Neuronal stem cell (in vitro differentiated cells): Measurements from ENCODE around the gene TRIM21.
A peak's percentile ranks its signal among the peaks of the same experiment; 100 is the strongest.
"Not testable (repeated sequence)": the region's sequence is repeated elsewhere in the genome, so short reads cannot be mapped to it uniquely, and the experiment has no call there.

Experiments used
- DNase-seq: peaks from one replicate; pipeline ENCODE4 v3.0.0-alpha.2; 2013; ENCODE audit warnings: low spot score
- H2AFZ ChIP-seq: one replicate; pipeline ENCODE4 v1.6.1; 2013; ENCODE audit warnings: mild to moderate bottlenecking, low read length, inconsistent platforms
- H2AK5ac ChIP-seq: 2 replicates; pipeline ENCODE4 v1.6.1; 2013; ENCODE audit warnings: low read depth, mild to moderate bottlenecking, inconsistent platforms, low read length, moderate library complexity, mixed read lengths
- H2BK120ac ChIP-seq: 2 replicates; pipeline ENCODE4 v1.6.1; 2013; ENCODE audit warnings: low read depth, mild to moderate bottlenecking, inconsistent platforms, low read length, moderate library complexity, mixed read lengths
- H2BK12ac ChIP-seq: one replicate; pipeline ENCODE4 v1.6.1; 2013; ENCODE audit warnings: low read length, inconsistent platforms
- H2BK15ac ChIP-seq: 2 replicates; pipeline ENCODE4 v1.6.1; 2013; ENCODE audit warnings: mild to moderate bottlenecking, low read length, inconsistent platforms, mixed read lengths
- H2BK5ac ChIP-seq: one replicate; pipeline ENCODE4 v1.6.1; 2013; ENCODE audit warnings: inconsistent platforms, mild to moderate bottlenecking, low read length, moderate library complexity
- H3K14ac ChIP-seq: one replicate; pipeline ENCODE4 v1.6.1; 2013; ENCODE audit warnings: low read length, inconsistent platforms
- H3K18ac ChIP-seq: 2 replicates; pipeline ENCODE4 v1.6.1; 2013; ENCODE audit warnings: low read length, inconsistent platforms
- H3K23ac ChIP-seq: 2 replicates; pipeline ENCODE4 v1.6.1; 2013; ENCODE audit warnings: low read depth, mild to moderate bottlenecking, mixed read lengths, low read length, inconsistent platforms; ENCODE audit not compliant: poor library complexity
- H3K27ac ChIP-seq: replicated peaks from 3 replicates; pipeline ENCODE4 v1.5.1; 2013; ENCODE audit warnings: low read length, inconsistent platforms
- H3K27me3 ChIP-seq, 3 experiments: 2 replicates each; pipeline ENCODE4 v1.6.1; 2013; ENCODE audit warnings: low read length in 3 of 3, mild to moderate bottlenecking in 2 of 3, inconsistent platforms in 1 of 3, low read depth in 1 of 3, mixed read lengths in 1 of 3, moderate library complexity in 1 of 3; ENCODE audit not compliant: control insufficient read depth in 3 of 3, insufficient read depth in 3 of 3
- H3K36me3 ChIP-seq, 2 donors: replicated peaks in 1 of 2; 2 replicates each; pipeline ENCODE4 v1.6.1; 2013; ENCODE audit warnings: low read length in 2 of 2; ENCODE audit not compliant: control insufficient read depth in 2 of 2, insufficient read depth in 2 of 2
- H3K4ac ChIP-seq: 2 replicates; pipeline ENCODE4 v1.6.1; 2013; ENCODE audit warnings: inconsistent platforms, mild to moderate bottlenecking, low read length, moderate library complexity
- H3K4me1 ChIP-seq, 2 donors: 1 replicate in 1 of 2; 2 replicates in 1 of 2; pipeline ENCODE4 v1.6.1; 2013; ENCODE audit warnings: low read length in 2 of 2, low read depth in 1 of 2; ENCODE audit not compliant: control insufficient read depth in 2 of 2, insufficient read depth in 1 of 2
- H3K4me2 ChIP-seq: one replicate; pipeline ENCODE4 v1.6.1; 2013; ENCODE audit warnings: mild to moderate bottlenecking, low read length, inconsistent platforms; ENCODE audit not compliant: insufficient read depth, poor library complexity, severe bottlenecking
- H3K4me3 ChIP-seq, 2 donors: 2 replicates each; pipeline ENCODE4 v1.5.1; 2013; ENCODE audit warnings: low read length in 2 of 2, mild to moderate bottlenecking in 2 of 2, inconsistent platforms in 1 of 2, moderate library complexity in 1 of 2
- H3K79me1 ChIP-seq: one replicate; pipeline ENCODE4 v1.6.1; 2013; ENCODE audit warnings: low read depth, mild to moderate bottlenecking, inconsistent platforms, low read length, moderate library complexity
- H3K9ac ChIP-seq: one replicate; pipeline ENCODE4 v1.6.1; 2013; ENCODE audit warnings: mild to moderate bottlenecking, low read depth, low read length, inconsistent platforms; ENCODE audit not compliant: poor library complexity
- H3K9me3 ChIP-seq, 2 donors: replicated peaks in 1 of 2; 2 replicates each; pipeline versions ENCODE3 to v1.6.1; 2013; ENCODE audit warnings: low read length in 2 of 2, mild to moderate bottlenecking in 2 of 2, inconsistent platforms in 1 of 2, low read depth in 1 of 2, mixed read lengths in 1 of 2, moderate library complexity in 1 of 2; ENCODE audit not compliant: control insufficient read depth in 2 of 2, insufficient read depth in 1 of 2
- H4K8ac ChIP-seq: one replicate; pipeline ENCODE4 v1.6.1; 2013; ENCODE audit warnings: low read depth, mild to moderate bottlenecking, inconsistent platforms, low read length, moderate library complexity
- H4K91ac ChIP-seq: one replicate; pipeline ENCODE4 v1.6.1; 2013; ENCODE audit warnings: low read length, low read depth, mild to moderate bottlenecking, inconsistent platforms; ENCODE audit not compliant: poor library complexity
- WGBS, 2 donors: extraction: QIAGEN DNeasy Blood & Tissue Kit; methylation state at CpG; one replicate each; pipeline ENCODE4 v1.1.7; 2013; ENCODE audit warnings: missing lambda C conversion rate in 2 of 2, mixed read lengths in 1 of 2; ENCODE audit not compliant: insufficient read length in 2 of 2, insufficient replicate concordance in 1 of 2; ENCODE audit errors: extremely low coverage in 2 of 2; 5-methylcytosine and 5-hydroxymethylcytosine counted together

Gene TRIM21

GRCh38 chr11:4406206-4406605, 12.7 kb upstream of the TRIM21 start:
- no CpG with 5 or more reads among the region's 6 CpGs for WGBS, 2 donors
- H3K27me3 ChIP-seq, H3K9me3 ChIP-seq: not testable (repeated sequence)

GRCh38 chr11:4393858-4394223, 339 bp upstream of the TRIM21 start:
- Histone ChIP-seq H2BK5ac (no peak overlapping the region), H2AK5ac (no peak overlapping the region), H3K4me1 (no peaks in the 10 kb centered on the region), H3K9me3 (no peaks in the 10 kb centered on the region), H2AFZ (peak overlapping the region; percentile 98), H4K8ac (no peak overlapping the region), H3K36me3 (peaks cover 3 to 14% of the 10 kb centered on the region in 2 donors), H3K27ac (no peak overlapping the region), H3K18ac (no peak overlapping the region), H3K79me1 (no peaks in the 10 kb centered on the region), H3K4me2 (peak overlapping the region; percentile 46), H2BK12ac (no peak overlapping the region), H3K27me3 (no peaks in the 10 kb centered on the region), H4K91ac (no peak overlapping the region), H2BK120ac (no peak overlapping the region), H3K9ac (no peak overlapping the region), H3K14ac (no peak overlapping the region), H3K4ac (no peak overlapping the region), H3K4me3 (peak overlapping the region in 1 of 2 donors; percentile 68), H3K23ac (no peak overlapping the region), H2BK15ac (no peak overlapping the region)
- no peak for DNase-seq
- WGBS, 2 donors = no CpG with 5 or more reads among the region's 11 CpGs

More at GRCh38 chr11:4406206-4406605, 12.7 kb upstream of the TRIM21 start:
- not testable (repeated sequence) for H3K4me3 ChIP-seq, H3K27ac ChIP-seq, H3K4ac ChIP-seq, DNase-seq, H3K9ac ChIP-seq, H3K18ac ChIP-seq, H3K14ac ChIP-seq, H3K4me1 ChIP-seq, H2AK5ac ChIP-seq, H3K23ac ChIP-seq, H2BK15ac ChIP-seq, H2BK120ac ChIP-seq, H2AFZ ChIP-seq, H3K4me2 ChIP-seq, H4K91ac ChIP-seq, H4K8ac ChIP-seq, H2BK5ac ChIP-seq, H3K79me1 ChIP-seq, H2BK12ac ChIP-seq, H3K36me3 ChIP-seq

GRCh38 chr11:4388221-4388620, 5.3 kb downstream of the TRIM21 start:
- H3K79me1 ChIP-seq = no peaks in the 10 kb centered on the region
- H2BK12ac ChIP-seq = no peak overlapping the region
- H3K9ac ChIP-seq = no peak overlapping the region
- no peak overlapping the region for H3K14ac ChIP-seq
- no peak overlapping the region for H3K4me2 ChIP-seq
- WGBS, 2 donors = no CpG with 5 or more reads among the region's 2 CpGs
- no peak for DNase-seq
- H3K4me3 ChIP-seq = no peak overlapping the region
- no peak overlapping the region for H3K4ac ChIP-seq
- no peak overlapping the region for H3K27ac ChIP-seq
- H3K27me3 ChIP-seq = no peaks in the 10 kb centered on the region
- H4K8ac ChIP-seq = no peak overlapping the region
- no peak overlapping the region for H4K91ac ChIP-seq
- no peak overlapping the region for H3K23ac ChIP-seq
- H2BK120ac ChIP-seq = no peak overlapping the region
- no peaks in the 10 kb centered on the region for H3K4me1 ChIP-seq
- H3K36me3 ChIP-seq = peaks cover 6 to 52% of the 10 kb centered on the region in 2 donors
- H3K18ac ChIP-seq = no peak overlapping the region
- H3K9me3 ChIP-seq = no peaks in the 10 kb centered on the region
- H2AK5ac ChIP-seq = no peak overlapping the region
- no peak overlapping the region for H2AFZ ChIP-seq
- no peak overlapping the region for H2BK15ac ChIP-seq
- H2BK5ac ChIP-seq = no peak overlapping the region

GRCh38 chr11:4385978-4386740, 7.3 kb downstream of the TRIM21 start:
- H3K18ac ChIP-seq = no peak overlapping the region
- H3K9me3 ChIP-seq = no peaks in the 10 kb centered on the region
- no peak overlapping the region for H2BK5ac ChIP-seq
- H2AFZ ChIP-seq = no peak overlapping the region
- no peak overlapping the region for H4K8ac ChIP-seq
- no peak overlapping the region for H3K23ac ChIP-seq
- H3K4me1 ChIP-seq = no peaks in the 10 kb centered on the region
- no peaks in the 10 kb centered on the region for H3K27me3 ChIP-seq
- no peak overlapping the region for H4K91ac ChIP-seq
- H2BK120ac ChIP-seq = no peak overlapping the region
- H3K36me3 ChIP-seq = peaks cover 6 to 52% of the 10 kb centered on the region in 2 donors
- H2BK12ac ChIP-seq = no peak overlapping the region
- no peak overlapping the region for H3K27ac ChIP-seq
- no peak overlapping the region for H3K4me2 ChIP-seq
- H2BK15ac ChIP-seq = no peak overlapping the region
- H3K79me1 ChIP-seq = no peaks in the 10 kb centered on the region
- no peak overlapping the region for H3K4me3 ChIP-seq
- H3K4ac ChIP-seq = no peak overlapping the region
- DNase-seq = no peak
- WGBS, 2 donors = no CpG with 5 or more reads among the region's 3 CpGs
- H2AK5ac ChIP-seq = no peak overlapping the region
- H3K14ac ChIP-seq = no peak overlapping the region
- no peak overlapping the region for H3K9ac ChIP-seq
